ENCODE measurements around the gene NTRK3.

Gene NTRK3

DNA sequence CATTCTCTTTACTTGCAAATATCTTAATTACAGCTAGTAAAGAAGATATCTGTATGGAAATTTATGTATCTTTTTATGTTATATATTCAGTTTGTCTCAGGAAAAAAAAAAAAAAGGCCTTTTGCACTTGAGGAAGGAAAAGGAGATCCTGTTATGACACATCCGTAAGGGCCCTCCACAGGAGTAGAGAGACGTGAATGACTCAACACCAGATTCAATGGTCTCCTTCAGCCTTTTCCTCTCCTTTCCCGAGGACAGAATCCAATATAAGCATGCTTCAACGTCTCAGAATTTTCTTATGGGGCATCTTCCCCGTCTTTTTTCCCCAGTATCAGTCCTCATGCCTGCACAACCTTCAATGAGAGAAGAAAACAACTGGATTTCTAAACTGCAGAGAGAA lies 340.3 kb downstream of the NTRK3 start:
- no peak overlapping the region for H3K4me3 ChIP-seq (ENCODE audit: low read depth, low read length)
- DNase-seq (ENCODE audit: low read depth): no peak
- TF ChIP-seq, protein P1, sequence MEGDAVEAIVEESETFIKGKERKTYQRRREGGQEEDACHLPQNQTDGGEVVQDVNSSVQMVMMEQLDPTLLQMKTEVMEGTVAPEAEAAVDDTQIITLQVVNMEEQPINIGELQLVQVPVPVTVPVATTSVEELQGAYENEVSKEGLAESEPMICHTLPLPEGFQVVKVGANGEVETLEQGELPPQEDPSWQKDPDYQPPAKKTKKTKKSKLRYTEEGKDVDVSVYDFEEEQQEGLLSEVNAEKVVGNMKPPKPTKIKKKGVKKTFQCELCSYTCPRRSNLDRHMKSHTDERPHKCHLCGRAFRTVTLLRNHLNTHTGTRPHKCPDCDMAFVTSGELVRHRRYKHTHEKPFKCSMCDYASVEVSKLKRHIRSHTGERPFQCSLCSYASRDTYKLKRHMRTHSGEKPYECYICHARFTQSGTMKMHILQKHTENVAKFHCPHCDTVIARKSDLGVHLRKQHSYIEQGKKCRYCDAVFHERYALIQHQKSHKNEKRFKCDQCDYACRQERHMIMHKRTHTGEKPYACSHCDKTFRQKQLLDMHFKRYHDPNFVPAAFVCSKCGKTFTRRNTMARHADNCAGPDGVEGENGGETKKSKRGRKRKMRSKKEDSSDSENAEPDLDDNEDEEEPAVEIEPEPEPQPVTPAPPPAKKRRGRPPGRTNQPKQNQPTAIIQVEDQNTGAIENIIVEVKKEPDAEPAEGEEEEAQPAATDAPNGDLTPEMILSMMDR (IDR thresholded peaks at IDR 0.05; ENCODE audit: control insufficient read depth, extremely low read depth, insufficient read depth): no peak

DNA sequence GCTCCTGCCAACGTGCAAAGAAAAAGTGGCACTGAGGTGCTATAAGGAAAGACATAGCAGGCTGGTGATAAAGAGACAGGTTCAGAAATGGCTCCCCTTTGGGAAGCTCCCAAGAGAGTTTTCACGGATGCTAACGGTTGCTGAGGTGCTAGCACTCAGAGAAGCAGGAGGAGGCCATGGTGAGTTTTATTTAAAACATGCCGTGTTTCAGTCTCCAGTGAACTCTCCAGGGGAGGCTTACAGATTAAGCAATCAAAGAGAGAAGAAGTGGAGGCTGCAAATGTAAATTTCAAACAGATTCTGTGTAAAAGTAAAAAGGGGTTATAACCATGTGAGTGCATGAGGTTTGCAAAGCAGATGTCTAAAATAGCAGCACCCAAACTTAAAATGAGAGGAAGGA lies 346.2 kb downstream of the NTRK3 start:
- TF ChIP-seq, protein P1 (IDR thresholded peaks at IDR 0.05; ENCODE audit: control insufficient read depth, extremely low read depth, insufficient read depth): no peak
- H3K4me3 ChIP-seq (ENCODE audit: low read depth, low read length): no peak overlapping the region
- DNase-seq (ENCODE audit: low read depth): no peak

DNA sequence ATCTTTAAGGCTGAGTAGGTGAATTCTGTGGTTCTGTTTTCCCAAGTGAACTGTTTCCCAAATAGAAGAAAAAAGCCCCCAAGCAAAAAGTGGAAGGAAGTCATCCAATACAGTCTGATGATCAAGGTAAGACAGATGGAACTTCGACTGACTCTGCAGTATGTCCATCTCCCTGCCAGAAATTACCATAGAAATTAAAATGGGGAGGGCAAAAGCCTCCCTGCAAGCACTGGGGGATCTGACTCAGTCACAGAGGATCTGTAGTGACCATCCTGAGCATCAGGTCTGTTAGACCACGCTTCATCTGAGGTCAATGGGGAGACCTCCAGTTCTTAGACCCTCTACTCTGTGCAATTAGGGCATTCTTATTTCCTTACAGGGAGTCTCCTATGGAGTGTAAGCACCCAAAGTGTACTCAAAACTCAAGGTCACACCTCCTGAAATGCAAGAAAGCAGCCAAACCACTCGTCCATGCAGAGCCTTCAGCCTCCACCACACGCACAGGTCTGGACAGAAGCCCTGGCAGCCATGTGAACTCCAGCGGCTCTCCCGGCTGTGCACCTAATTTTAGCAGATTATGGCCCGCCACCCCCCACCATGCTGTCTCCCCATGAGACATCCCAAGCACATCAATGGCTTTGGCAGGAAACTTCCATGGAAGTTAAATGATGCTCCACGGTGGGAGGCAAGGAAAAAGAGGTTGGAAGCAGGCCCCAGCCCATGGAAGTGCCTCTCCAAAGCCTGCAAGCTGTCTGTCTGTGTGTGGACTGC lies 348.7 kb downstream of the NTRK3 start:
- DNase-seq (ENCODE audit: low read depth): no peak
- TF ChIP-seq, protein P1 (IDR thresholded peaks at IDR 0.05; ENCODE audit: control insufficient read depth, extremely low read depth, insufficient read depth): no peak
- no peak overlapping the region for H3K4me3 ChIP-seq (ENCODE audit: low read depth, low read length)

DNA sequence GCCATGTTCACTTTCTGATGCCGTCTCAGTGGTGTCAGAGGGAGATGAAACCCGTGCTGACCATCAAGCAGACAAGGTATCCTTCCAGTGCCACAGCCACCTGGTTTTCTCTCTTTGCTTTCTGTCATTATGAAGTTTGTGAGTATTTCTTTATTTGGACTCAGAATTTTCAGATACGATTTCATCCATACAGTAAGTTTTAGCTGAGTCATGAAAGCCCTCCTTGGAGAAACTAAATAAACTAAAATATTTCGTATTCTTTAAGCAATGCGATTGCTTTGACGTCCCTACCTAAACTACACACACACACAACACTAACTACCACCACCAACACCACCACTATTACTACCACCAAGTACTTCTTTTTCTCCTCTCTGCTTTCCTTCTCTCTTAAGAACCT lies 350.1 kb downstream of the NTRK3 start:
- no peak overlapping the region for H3K4me3 ChIP-seq (ENCODE audit: low read depth, low read length)
- TF ChIP-seq, protein P1 (IDR thresholded peaks at IDR 0.05; ENCODE audit: control insufficient read depth, extremely low read depth, insufficient read depth): no peak
- no peak for DNase-seq (ENCODE audit: low read depth)

DNA sequence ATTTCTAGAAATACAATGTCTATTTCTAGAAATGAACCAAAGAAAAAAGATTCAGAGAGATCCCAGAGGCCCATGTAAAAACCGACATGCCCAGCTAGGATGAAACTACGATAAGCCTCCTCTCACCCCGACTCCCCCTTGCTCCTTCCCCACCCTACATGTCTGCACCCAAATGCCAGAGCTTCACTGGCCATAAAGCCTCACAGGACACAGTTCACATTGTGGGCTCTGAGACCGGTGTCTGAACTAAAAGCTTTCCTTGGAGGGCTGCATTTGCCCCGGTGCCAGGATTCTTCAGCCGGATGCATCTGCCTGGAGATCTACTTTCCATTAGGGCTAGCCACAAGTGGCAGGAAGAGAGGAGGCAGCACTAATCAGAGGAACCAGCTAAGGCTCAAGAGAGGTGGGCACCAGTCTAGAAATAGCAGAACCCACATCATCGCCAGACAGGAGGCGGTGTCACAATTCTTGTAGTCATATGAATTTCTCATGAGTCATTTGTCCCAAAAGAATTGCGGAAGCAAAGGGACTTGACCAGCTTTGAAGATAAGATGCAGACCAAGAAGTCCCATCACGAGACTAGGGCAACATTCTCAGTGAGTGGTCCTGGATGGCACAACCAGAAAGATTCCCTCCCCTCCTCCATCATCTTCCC lies 353.6 kb downstream of the NTRK3 start:
- H3K4me3 ChIP-seq (ENCODE audit: low read depth, low read length): no peak overlapping the region
- TF ChIP-seq, protein P1 (IDR thresholded peaks at IDR 0.05; ENCODE audit: control insufficient read depth, extremely low read depth, insufficient read depth): no peak
- no peak for DNase-seq (ENCODE audit: low read depth)

DNA sequence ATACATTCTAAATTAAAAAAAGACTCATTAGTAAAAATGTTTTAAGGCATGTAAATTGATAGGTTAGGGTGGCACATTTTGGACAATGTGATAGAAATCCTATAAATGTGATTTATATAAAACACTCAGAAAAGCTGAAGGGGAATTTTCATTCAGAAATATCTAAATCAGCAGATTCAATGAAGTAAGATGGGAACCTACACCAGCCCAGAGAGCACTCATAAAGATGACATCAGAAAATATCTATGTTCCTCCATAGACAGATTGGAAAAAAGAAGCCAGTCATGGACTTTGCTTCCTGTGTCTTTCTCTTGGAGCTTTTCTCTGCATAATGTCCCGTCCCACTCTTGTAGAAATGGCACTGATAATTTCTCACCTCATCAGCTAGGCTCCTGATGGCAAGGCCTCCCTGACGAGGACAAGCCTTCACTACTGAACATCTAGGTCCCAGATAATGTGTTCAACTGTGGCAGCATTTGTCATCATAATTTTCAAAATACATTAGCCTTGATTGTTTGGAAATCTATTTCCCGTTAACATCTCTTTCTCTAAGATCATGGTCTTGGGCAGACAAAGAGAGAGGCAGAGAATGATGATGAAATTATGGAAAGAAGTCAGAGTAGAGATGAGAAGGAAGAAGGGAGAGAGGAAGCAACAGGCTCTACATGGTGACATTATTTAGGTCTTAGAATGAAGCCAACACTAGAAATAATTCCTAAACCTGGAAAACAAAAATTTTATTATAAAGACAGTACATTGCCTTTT lies 354.4 kb downstream of the NTRK3 start:
- H3K4me3 ChIP-seq (ENCODE audit: low read depth, low read length): no peak overlapping the region
- TF ChIP-seq, protein P1 (IDR thresholded peaks at IDR 0.05; ENCODE audit: control insufficient read depth, extremely low read depth, insufficient read depth): no peak
- no peak for DNase-seq (ENCODE audit: low read depth)
